Measurements from ENCODE around the gene MCHR1.
A peak's percentile ranks its signal among the peaks of the same experiment; 100 is the strongest.
"Not testable (repeated sequence)": the region's sequence is repeated elsewhere in the genome, so short reads cannot be mapped to it uniquely, and the experiment has no call there.

MCHR1 gene

GRCh38 chr22:40659166-40659565, 20.1 kb upstream of the MCHR1 start:
- DNase-seq: no peak

GRCh38 chr22:40660730-40661129, 18.6 kb upstream of the MCHR1 start:
- no peak for DNase-seq

GRCh38 chr22:40661671-40662070, 17.6 kb upstream of the MCHR1 start:
- DNase-seq: no peak

- DNase-seq: peak; percentile 80
Measured at GRCh38 chr22:40665312-40665711, 14.0 kb upstream of the MCHR1 start.

GRCh38 chr22:40666151-40666848, 13.0 kb upstream of the MCHR1 start:
- peak; percentile 75 for DNase-seq

- no peak for DNase-seq
Measured at GRCh38 chr22:40668611-40669411, 10.5 kb upstream of the MCHR1 start.

- no peak for DNase-seq
Measured at GRCh38 chr22:40670058-40670457, 9.2 kb upstream of the MCHR1 start.

- no peak for DNase-seq
Measured at GRCh38 chr22:40671369-40671768, 7.9 kb upstream of the MCHR1 start.

- no peak for DNase-seq
Measured at GRCh38 chr22:40671796-40672360, 7.4 kb upstream of the MCHR1 start.

GRCh38 chr22:40673017-40673416, 6.3 kb upstream of the MCHR1 start:
- no peak for DNase-seq

- no peak for DNase-seq
Measured at GRCh38 chr22:40674274-40674673, 5.0 kb upstream of the MCHR1 start.

GRCh38 chr22:40676166-40676565, 3.1 kb upstream of the MCHR1 start:
- DNase-seq: not testable (repeated sequence)

- no peak for DNase-seq
Measured at GRCh38 chr22:40676644-40677043, 2.6 kb upstream of the MCHR1 start.

GRCh38 chr22:40678493-40679248, 613 bp upstream of the MCHR1 start:
- DNase-seq: no peak

GRCh38 chr22:40679964-40680818, 907 bp downstream of the MCHR1 start:
- no peak for DNase-seq

GRCh38 chr22:40680819-40681183, 1.5 kb downstream of the MCHR1 start:
- DNase-seq: no peak

- DNase-seq: no peak
Measured at GRCh38 chr22:40681451-40681850, 2.2 kb downstream of the MCHR1 start.

- no peak for DNase-seq
Measured at GRCh38 chr22:40684728-40685127, 5.4 kb downstream of the MCHR1 start.

- DNase-seq: no peak
Measured at GRCh38 chr22:40685406-40685805, 6.1 kb downstream of the MCHR1 start.

GRCh38 chr22:40687706-40688105, 8.4 kb downstream of the MCHR1 start:
- no peak for DNase-seq

GRCh38 chr22:40690370-40690769, 11.1 kb downstream of the MCHR1 start:
- DNase-seq: no peak

- DNase-seq: no peak
Measured at GRCh38 chr22:40691532-40691931, 12.2 kb downstream of the MCHR1 start.

Data from left hindlimb (tissue), 1 donor.